GM12872 (cell line): Measurements from ENCODE around the gene ELOVL1.
A peak's percentile ranks its signal among the peaks of the same experiment; 100 is the strongest.

Experiments
- CTCF ChIP-seq: IDR thresholded peaks from 3 replicates; pipeline ENCODE4 v1.5.1; 2011; ENCODE audit warnings: low read depth, mild to moderate bottlenecking, low read length, moderate library complexity; ENCODE audit not compliant: insufficient read depth

The ELOVL1 gene

GRCh38 chr1:43318831-43319230 is 49.0 kb downstream of the ELOVL1 start:
- TF ChIP-seq CTCF, result no peak

- no peak for TF ChIP-seq CTCF
Observed at GRCh38 chr1:43317817-43318471, 49.9 kb downstream of the ELOVL1 start.

- TF ChIP-seq CTCF, result peak; percentile 35; the same call in 2 of the 3 replicates
Observed at GRCh38 chr1:43316738-43317520, 50.9 kb downstream of the ELOVL1 start.

GRCh38 chr1:43315963-43316737 is 51.7 kb downstream of the ELOVL1 start:
- no peak for TF ChIP-seq CTCF

- no peak for TF ChIP-seq CTCF
Observed at GRCh38 chr1:43315481-43315880, 52.3 kb downstream of the ELOVL1 start.

- TF ChIP-seq CTCF, result no peak
Observed at GRCh38 chr1:43314233-43314632, 53.6 kb downstream of the ELOVL1 start.

GRCh38 chr1:43313771-43314170 is 54.0 kb downstream of the ELOVL1 start:
- no peak for TF ChIP-seq CTCF
